WTC11 (cell line): ENCODE measurements around the gene ATG2B.

Experiments
- ATF3 ChIP-seq: sonication (generic); formaldehyde crosslinking; conservative IDR thresholded peaks from 2 replicates; pipeline ENCODE4 v1.8.1; 2022; ENCODE audit warnings: mild to moderate bottlenecking, missing genetic modification reagents
- ETV6 ChIP-seq: sonication (generic); formaldehyde crosslinking; IDR thresholded peaks from 2 replicates; pipeline ENCODE4 v1.8.1; 2022; ENCODE audit warnings: mild to moderate bottlenecking, missing genetic modification reagents
- FOXK1 ChIP-seq: sonication (generic); formaldehyde crosslinking; IDR thresholded peaks from 2 replicates; pipeline ENCODE4 v1.8.0; 2022; ENCODE audit warnings: mild to moderate bottlenecking, moderate library complexity, missing genetic modification reagents
- GABPB1 ChIP-seq: sonication (generic); formaldehyde crosslinking; IDR thresholded peaks from 2 replicates; pipeline ENCODE4 v1.8.1; 2023; ENCODE audit warnings: mild to moderate bottlenecking, missing genetic modification reagents
- NFYB ChIP-seq: sonication (generic); formaldehyde crosslinking; conservative IDR thresholded peaks from 2 replicates; pipeline ENCODE4 v1.8.0; 2022; ENCODE audit warnings: low read depth, missing genetic modification reagents
- NR1H2 ChIP-seq: sonication (generic); formaldehyde crosslinking; IDR thresholded peaks from 2 replicates; pipeline ENCODE4 v1.9.0; 2021; ENCODE audit warnings: mild to moderate bottlenecking, moderate library complexity, missing genetic modification reagents
- SOX15 ChIP-seq: fragments of 250-450 bp; sonication (Bioruptor Pico); IDR thresholded peaks from 2 replicates; pipeline ENCODE4 v1.9.0; 2021; ENCODE audit warnings: mild to moderate bottlenecking
- TEAD1 ChIP-seq: sonication (generic); formaldehyde crosslinking; IDR thresholded peaks from 2 replicates; pipeline ENCODE4 v1.8.0; 2022; ENCODE audit warnings: mild to moderate bottlenecking, missing genetic modification reagents
- USF1 ChIP-seq: sonication (generic); formaldehyde crosslinking; IDR thresholded peaks from 2 replicates; pipeline ENCODE4 v1.8.0; 2022; ENCODE audit warnings: mild to moderate bottlenecking, missing genetic modification reagents
- ZBTB21 ChIP-seq: sonication (generic); formaldehyde crosslinking; IDR thresholded peaks from 2 replicates; pipeline ENCODE4 v1.8.1; 2023; ENCODE audit warnings: mild to moderate bottlenecking, missing genetic modification reagents, borderline replicate concordance
- TF ChIP-seq, protein P1 (sequence below): sonication (generic); formaldehyde crosslinking; IDR thresholded peaks from 2 replicates; pipeline ENCODE4 v1.8.0; 2022; ENCODE audit warnings: mild to moderate bottlenecking, missing genetic modification reagents
- TF ChIP-seq, protein P2 (sequence below): fragments of 200-600 bp; IDR thresholded peaks from 2 replicates; pipeline ENCODE4 v1.8.0; 2022; ENCODE audit warnings: antibody characterized with exemption
- TF ChIP-seq, protein P3 (sequence below): sonication (generic); formaldehyde crosslinking; IDR thresholded peaks from 2 replicates; pipeline ENCODE4 v1.8.1; 2022; ENCODE audit warnings: low read depth, mild to moderate bottlenecking, moderate library complexity, missing genetic modification reagents, borderline replicate concordance
- TF ChIP-seq, protein P4 (sequence below): sonication (generic); formaldehyde crosslinking; IDR thresholded peaks from 2 replicates; pipeline ENCODE4 v1.8.1; 2022; ENCODE audit warnings: missing genetic modification reagents, borderline replicate concordance

- TF ChIP-seq, protein P1, sequence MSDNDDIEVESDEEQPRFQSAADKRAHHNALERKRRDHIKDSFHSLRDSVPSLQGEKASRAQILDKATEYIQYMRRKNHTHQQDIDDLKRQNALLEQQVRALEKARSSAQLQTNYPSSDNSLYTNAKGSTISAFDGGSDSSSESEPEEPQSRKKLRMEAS = no peak
- TF ChIP-seq, protein P2, sequence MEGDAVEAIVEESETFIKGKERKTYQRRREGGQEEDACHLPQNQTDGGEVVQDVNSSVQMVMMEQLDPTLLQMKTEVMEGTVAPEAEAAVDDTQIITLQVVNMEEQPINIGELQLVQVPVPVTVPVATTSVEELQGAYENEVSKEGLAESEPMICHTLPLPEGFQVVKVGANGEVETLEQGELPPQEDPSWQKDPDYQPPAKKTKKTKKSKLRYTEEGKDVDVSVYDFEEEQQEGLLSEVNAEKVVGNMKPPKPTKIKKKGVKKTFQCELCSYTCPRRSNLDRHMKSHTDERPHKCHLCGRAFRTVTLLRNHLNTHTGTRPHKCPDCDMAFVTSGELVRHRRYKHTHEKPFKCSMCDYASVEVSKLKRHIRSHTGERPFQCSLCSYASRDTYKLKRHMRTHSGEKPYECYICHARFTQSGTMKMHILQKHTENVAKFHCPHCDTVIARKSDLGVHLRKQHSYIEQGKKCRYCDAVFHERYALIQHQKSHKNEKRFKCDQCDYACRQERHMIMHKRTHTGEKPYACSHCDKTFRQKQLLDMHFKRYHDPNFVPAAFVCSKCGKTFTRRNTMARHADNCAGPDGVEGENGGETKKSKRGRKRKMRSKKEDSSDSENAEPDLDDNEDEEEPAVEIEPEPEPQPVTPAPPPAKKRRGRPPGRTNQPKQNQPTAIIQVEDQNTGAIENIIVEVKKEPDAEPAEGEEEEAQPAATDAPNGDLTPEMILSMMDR = no peak
- no peak for TF ChIP-seq USF1 (CRISPR knock-in tag)
- TF ChIP-seq GABPB1 = no peak
- no peak for TF ChIP-seq NR1H2 (CRISPR knock-in tag)
- TF ChIP-seq SOX15 (CRISPR knock-in tag) = no peak
- no peak for TF ChIP-seq ATF3
- TF ChIP-seq ETV6 (CRISPR knock-in tag) = no peak
- no peak for TF ChIP-seq NFYB (CRISPR knock-in tag)
- TF ChIP-seq, protein P3, sequence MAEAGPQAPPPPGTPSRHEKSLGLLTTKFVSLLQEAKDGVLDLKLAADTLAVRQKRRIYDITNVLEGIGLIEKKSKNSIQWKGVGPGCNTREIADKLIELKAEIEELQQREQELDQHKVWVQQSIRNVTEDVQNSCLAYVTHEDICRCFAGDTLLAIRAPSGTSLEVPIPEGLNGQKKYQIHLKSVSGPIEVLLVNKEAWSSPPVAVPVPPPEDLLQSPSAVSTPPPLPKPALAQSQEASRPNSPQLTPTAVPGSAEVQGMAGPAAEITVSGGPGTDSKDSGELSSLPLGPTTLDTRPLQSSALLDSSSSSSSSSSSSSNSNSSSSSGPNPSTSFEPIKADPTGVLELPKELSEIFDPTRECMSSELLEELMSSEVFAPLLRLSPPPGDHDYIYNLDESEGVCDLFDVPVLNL (CRISPR knock-in tag) = no peak
- no peak for TF ChIP-seq ZBTB21 (CRISPR knock-in tag)
- TF ChIP-seq, protein P4, sequence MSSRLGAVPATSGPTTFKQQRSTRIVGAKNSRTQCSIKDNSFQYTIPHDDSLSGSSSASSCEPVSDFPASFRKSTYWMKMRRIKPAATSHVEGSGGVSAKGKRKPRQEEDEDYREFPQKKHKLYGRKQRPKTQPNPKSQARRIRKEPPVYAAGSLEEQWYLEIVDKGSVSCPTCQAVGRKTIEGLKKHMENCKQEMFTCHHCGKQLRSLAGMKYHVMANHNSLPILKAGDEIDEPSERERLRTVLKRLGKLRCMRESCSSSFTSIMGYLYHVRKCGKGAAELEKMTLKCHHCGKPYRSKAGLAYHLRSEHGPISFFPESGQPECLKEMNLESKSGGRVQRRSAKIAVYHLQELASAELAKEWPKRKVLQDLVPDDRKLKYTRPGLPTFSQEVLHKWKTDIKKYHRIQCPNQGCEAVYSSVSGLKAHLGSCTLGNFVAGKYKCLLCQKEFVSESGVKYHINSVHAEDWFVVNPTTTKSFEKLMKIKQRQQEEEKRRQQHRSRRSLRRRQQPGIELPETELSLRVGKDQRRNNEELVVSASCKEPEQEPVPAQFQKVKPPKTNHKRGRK (CRISPR knock-in tag) = no peak
- no peak for TF ChIP-seq FOXK1 (CRISPR knock-in tag)
- no peak for TF ChIP-seq TEAD1 (CRISPR knock-in tag)
Measured at GRCh38 chr14:96408608-96409007, 45.5 kb upstream of the ATG2B start.
